Esophagus muscularis mucosa (tissue), 4 donors: Measurements from ENCODE around the gene KRTAP5-2. TPM values are rescaled to one million over a fixed set of nuclear protein-coding genes. Genes with fewer than 3 reads are reported as not detected.

Experiments
- DNase-seq: peaks from one replicate; pipeline ENCODE4 v3.0.0-alpha.2; 2017; ENCODE audit errors: extremely low spot score
- H3K27ac ChIP-seq, 4 donors: fragments of 200-600 bp; sonication (generic); replicated peaks in 1 of 4; 1 replicate in 3 of 4; 2 replicates in 1 of 4; pipeline ENCODE4 v1.5.1; 2016 to 2019; ENCODE audit warnings: mild to moderate bottlenecking in 1 of 4
- H3K27me3 ChIP-seq, 4 donors: fragments of 200-600 bp; sonication (generic); one replicate each; pipeline versions ENCODE4 v1.5.1 to v1.6.0; 2016 to 2019
- H3K36me3 ChIP-seq, 4 donors: fragments of 200-600 bp; sonication (generic); one replicate each; pipeline ENCODE4 v1.5.1; 2016 to 2019
- H3K4me1 ChIP-seq, 4 donors: fragments of 200-600 bp; sonication (generic); one replicate each; pipeline ENCODE4 v1.5.1; 2016 to 2019
- H3K4me3 ChIP-seq, 4 donors: fragments of 200-600 bp; sonication (generic); 1 replicate in 2 of 4; 2 replicates in 2 of 4; pipeline ENCODE4 v1.5.1; 2016 to 2019; ENCODE audit warnings: mild to moderate bottlenecking in 4 of 4, moderate library complexity in 1 of 4
- H3K9me3 ChIP-seq, 4 donors: fragments of 200-600 bp; sonication (generic); 1 replicate in 3 of 4; 2 replicates in 1 of 4; pipeline ENCODE4 v1.5.1; 2016 to 2019
- CTCF ChIP-seq, 3 experiments: fragments of 200-600 bp in 2 of 3; fragments of 450-650 bp in 1 of 3; sonication (generic) in 2 of 3; IDR thresholded peaks; one replicate each; pipeline ENCODE4 v1.5.1; 2017 to 2019; ENCODE audit warnings: antibody characterized with exemption in 3 of 3, mild to moderate bottlenecking in 2 of 3, moderate library complexity in 1 of 3
- EP300 ChIP-seq: sonication (generic); formaldehyde crosslinking; IDR thresholded peaks from one replicate; pipeline ENCODE4 v1.6.1; 2017; ENCODE audit warnings: antibody characterized with exemption
- POLR2A ChIP-seq: fragments of 450-650 bp; IDR thresholded peaks from one replicate; pipeline ENCODE4 v1.6.1; 2017; ENCODE audit warnings: antibody characterized with exemption, moderate library complexity, mild to moderate bottlenecking, low read depth
- POLR2AphosphoS5 ChIP-seq, 2 donors: sonication (generic); formaldehyde crosslinking; IDR thresholded peaks; one replicate each; pipeline ENCODE4 v1.6.1; 2017; ENCODE audit warnings: antibody characterized with exemption in 2 of 2
- WGBS: methylation state at CpG from one replicate; pipeline ENCODE4 v1.1.5; 2018; 5-methylcytosine and 5-hydroxymethylcytosine counted together
- intact Hi-C: fragments of 100-400 bp; cut with DNase I; formaldehyde crosslinking; loops from one replicate; pipeline ENCODE4 v1.15.1; 2023
- total RNA-seq, 4 donors: library from RNA; depleted of rRNA; stranded (reverse); fragments of >200 nt; gene quantifications; one replicate each; pipeline versions ENCODE4 v1.1.0 to v1.2.1, GENCODE V29; 2016

The KRTAP5-2 gene
- total RNA-seq, 4 donors from 2014 or later = not detected

GRCh38 chr11:1568441-1568911 lies 29.6 kb downstream of the KRTAP5-2 start:
- Histone ChIP-seq H3K4me1 (peaks cover 59 to 93% (median 76%) of the 10 kb centered on the region in 4 donors), H3K36me3 (peaks cover 0 to 20% (median 6%) of the 10 kb centered on the region in 4 donors), H3K9me3 (no peaks in the 10 kb centered on the region), H3K27ac (peak overlapping the region in 2 of 4 donors; percentile 20 to 82), H3K4me3 (no peak overlapping the region), H3K27me3 (peaks cover 0 to 11% (median 0%) of the 10 kb centered on the region in 4 donors)
- 56% methylated on average over 8 of the region's 13 CpGs for whole genome bisulfite sequencing
- DNase-seq = no peak
- intact Hi-C loops = no loop called here
- TF ChIP-seq POLR2A (no peak), CTCF (IDR thresholded peaks at IDR 0.05) (no peak), EP300 (no peak), POLR2AphosphoS5 (IDR thresholded peaks at IDR 0.05) (no peak)

- Histone ChIP-seq H3K4me1 (peaks cover 51 to 93% (median 68%) of the 10 kb centered on the region in 4 donors), H3K27ac (peak overlapping the region in 3 of 4 donors; percentile 18 to 82 (median 22)), H3K9me3 (no peaks in the 10 kb centered on the region), H3K4me3 (no peak overlapping the region), H3K36me3 (peaks cover 0 to 28% (median 14%) of the 10 kb centered on the region in 4 donors), H3K27me3 (peaks cover 0 to 10% (median 0%) of the 10 kb centered on the region in 4 donors)
- DNase-seq = no peak
- intact Hi-C loops = no loop called here
- WGBS = 10% methylated on average over 2 of the region's 7 CpGs
- no peak for TF ChIP-seq POLR2A
- TF ChIP-seq POLR2AphosphoS5 (IDR thresholded peaks at IDR 0.05) = no peak
- TF ChIP-seq EP300 = no peak
- no peak for TF ChIP-seq CTCF (IDR thresholded peaks at IDR 0.05)
These were observed 30.4 kb downstream of the KRTAP5-2 start for GRCh38 chr11:1567721-1568100.

GRCh38 chr11:1567052-1567720 lies 30.9 kb downstream of the KRTAP5-2 start:
- no peak for DNase-seq
- intact Hi-C loops = no loop called here
- Histone ChIP-seq H3K4me3 (no peak overlapping the region), H3K27me3 (peaks cover 0 to 5% (median 0%) of the 10 kb centered on the region in 4 donors), H3K4me1 (peaks cover 49 to 91% (median 63%) of the 10 kb centered on the region in 4 donors), H3K36me3 (peaks cover 0 to 31% (median 18%) of the 10 kb centered on the region in 4 donors), H3K27ac (peak overlapping the region in 3 of 4 donors; percentile 18 to 82 (median 22)), H3K9me3 (no peaks in the 10 kb centered on the region)
- TF ChIP-seq POLR2A (no peak), POLR2AphosphoS5 (IDR thresholded peaks at IDR 0.05) (peak in 1 of 2 donors; percentile 44)
- 66% methylated on average over 11 of the region's 13 CpGs for WGBS

GRCh38 chr11:1566381-1567051 lies 31.6 kb downstream of the KRTAP5-2 start:
- H3K9me3 ChIP-seq = no peaks in the 10 kb centered on the region
- no peak overlapping the region for H3K4me3 ChIP-seq
- peaks cover 0 to 5% (median 0%) of the 10 kb centered on the region in 4 donors for H3K27me3 ChIP-seq
- intact Hi-C loops = no loop called here
- TF ChIP-seq POLR2AphosphoS5 (IDR thresholded peaks at IDR 0.05) = no peak
- TF ChIP-seq EP300 = no peak
- no peak for TF ChIP-seq POLR2A
- TF ChIP-seq CTCF (IDR thresholded peaks at IDR 0.05) = no peak
- DNase-seq = no peak
- peaks cover 0 to 38% (median 24%) of the 10 kb centered on the region in 4 donors for H3K36me3 ChIP-seq
- 77% methylated on average over 6 of the region's 20 CpGs for WGBS
- H3K4me1 ChIP-seq = peaks cover 49 to 90% (median 62%) of the 10 kb centered on the region in 4 donors
- H3K27ac ChIP-seq = peak overlapping the region in 1 of 4 donors; percentile 82

GRCh38 chr11:1565904-1566247 lies 32.2 kb downstream of the KRTAP5-2 start:
- H3K27ac ChIP-seq = peak overlapping the region in 2 of 4 donors; percentile 51 to 82
- H3K36me3 ChIP-seq = peaks cover 0 to 44% (median 28%) of the 10 kb centered on the region in 4 donors
- TF ChIP-seq CTCF (IDR thresholded peaks at IDR 0.05) = no peak
- TF ChIP-seq EP300 = no peak
- no peak for TF ChIP-seq POLR2AphosphoS5 (IDR thresholded peaks at IDR 0.05)
- no peak for TF ChIP-seq POLR2A
- H3K4me1 ChIP-seq = peaks cover 44 to 84% (median 56%) of the 10 kb centered on the region in 4 donors
- H3K9me3 ChIP-seq = no peaks in the 10 kb centered on the region
- DNase-seq = no peak
- H3K27me3 ChIP-seq = no peaks in the 10 kb centered on the region
- WGBS = 40% methylated on average over 1 of the region's 5 CpGs
- intact Hi-C loops = no loop called here
- H3K4me3 ChIP-seq = no peak overlapping the region
